GM19238 (cell line): ENCODE measurements around the gene CDK2.
A peak's percentile ranks its signal among the peaks of the same experiment; 100 is the strongest.

Experiments
- DNase-seq: peaks from one replicate; pipeline ENCODE4 v3.0.0; 2011; ENCODE audit warnings: low spot score; ENCODE audit not compliant: insufficient read length

The CDK2 gene

GRCh38 chr12:55937981-55938380 is 28.6 kb upstream of the CDK2 start:
- DNase-seq: no peak

- no peak for DNase-seq
These were observed 27.7 kb upstream of the CDK2 start for GRCh38 chr12:55938826-55939501.

DNA sequence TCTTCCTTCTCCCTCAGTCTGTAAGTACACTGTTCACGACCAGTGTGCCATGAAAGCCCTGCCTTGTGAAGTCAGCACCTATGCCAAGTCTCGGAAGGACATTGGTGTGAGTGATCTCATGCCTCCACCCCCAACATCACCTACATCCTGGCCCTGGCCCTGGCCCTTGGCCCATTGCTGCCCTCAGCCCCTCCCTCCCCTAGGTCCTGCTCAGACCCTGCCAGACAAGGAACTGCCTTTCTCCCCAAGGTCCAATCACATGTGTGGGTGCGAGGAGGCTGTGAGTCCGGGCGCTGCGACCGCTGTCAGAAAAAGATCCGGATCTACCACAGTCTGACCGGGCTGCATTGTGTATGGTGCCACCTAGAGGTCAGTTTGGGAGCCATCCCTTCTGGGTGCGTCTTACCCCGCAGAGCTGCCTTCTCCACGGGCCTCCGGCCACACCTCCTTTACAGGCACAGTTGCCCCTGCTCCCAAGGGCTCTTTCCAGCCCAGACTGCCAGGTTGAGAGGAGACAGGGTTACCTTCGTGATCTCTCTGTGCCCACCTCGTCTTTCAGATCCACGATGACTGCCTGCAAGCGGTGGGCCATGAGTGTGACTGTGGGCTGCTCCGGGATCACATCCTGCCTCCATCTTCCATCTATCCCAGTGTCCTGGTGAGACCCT is 26.4 kb upstream of the CDK2 start:
- DNase-seq: peak; percentile 80

DNA sequence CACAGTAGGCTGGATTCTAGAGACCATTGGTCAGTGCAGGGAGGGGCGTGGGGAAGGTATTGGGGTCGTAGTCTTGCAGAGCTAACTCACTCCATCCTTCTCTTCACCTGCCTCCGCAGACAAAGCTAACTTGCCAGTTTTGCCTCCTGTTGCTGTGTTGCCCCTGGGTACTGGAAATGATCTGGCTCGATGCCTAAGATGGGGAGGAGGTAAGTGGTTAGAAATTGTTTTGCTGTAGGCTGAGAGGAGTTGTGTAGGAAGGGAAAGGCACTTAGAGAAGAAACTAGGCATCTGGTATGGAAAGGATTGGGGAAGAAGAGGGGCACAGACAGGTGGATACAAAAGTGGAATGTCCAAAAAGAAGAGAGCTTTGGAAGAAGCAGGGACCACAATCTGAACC is 24.6 kb upstream of the CDK2 start:
- no peak for DNase-seq

DNA sequence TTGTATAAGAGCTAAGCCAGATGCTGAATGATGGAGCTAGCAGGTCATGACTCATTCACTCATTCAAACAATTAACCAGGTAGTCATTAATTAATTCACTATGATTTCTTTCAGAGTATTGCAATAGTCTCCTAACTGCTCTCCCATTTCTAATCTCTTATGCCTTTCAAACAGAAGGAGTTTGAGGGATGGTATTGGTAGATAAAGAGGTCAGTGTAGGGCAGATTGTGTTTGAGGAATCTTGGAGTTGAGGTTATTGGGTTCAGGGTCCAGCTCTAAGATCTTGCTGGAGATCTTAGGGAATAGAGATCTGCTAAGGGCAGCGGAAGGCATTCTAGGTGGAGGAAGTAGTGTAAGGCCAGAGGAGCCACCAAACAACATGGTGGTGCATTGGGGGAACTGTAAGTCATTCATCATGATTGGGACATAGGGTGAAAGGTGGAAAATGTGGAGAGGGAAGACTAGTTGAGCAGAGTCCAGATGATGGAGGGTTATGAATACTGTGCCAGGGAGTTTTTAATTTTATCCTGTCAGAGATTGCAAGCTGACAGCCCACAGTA is 24.0 kb upstream of the CDK2 start:
- DNase-seq: no peak

DNA sequence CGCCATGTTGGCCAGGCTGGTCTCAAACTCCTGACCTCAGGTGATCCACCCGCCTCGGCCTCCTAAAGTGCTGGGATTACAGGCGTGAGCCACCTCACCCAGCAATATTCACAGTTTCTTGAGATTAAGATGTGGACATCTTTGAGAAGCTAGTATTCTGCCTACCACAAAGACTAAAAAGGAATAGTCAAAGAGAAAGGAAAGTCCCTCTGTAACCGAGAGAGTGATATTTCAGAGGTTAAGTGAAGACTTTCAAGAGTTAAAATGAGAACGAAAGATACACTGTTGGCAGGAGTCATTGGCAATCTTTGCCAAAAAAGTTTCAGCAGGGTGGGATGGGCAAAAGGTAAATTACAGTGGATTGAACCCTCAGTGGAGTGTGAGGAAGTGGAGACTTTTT is 20.1 kb upstream of the CDK2 start:
- no peak for DNase-seq

DNA sequence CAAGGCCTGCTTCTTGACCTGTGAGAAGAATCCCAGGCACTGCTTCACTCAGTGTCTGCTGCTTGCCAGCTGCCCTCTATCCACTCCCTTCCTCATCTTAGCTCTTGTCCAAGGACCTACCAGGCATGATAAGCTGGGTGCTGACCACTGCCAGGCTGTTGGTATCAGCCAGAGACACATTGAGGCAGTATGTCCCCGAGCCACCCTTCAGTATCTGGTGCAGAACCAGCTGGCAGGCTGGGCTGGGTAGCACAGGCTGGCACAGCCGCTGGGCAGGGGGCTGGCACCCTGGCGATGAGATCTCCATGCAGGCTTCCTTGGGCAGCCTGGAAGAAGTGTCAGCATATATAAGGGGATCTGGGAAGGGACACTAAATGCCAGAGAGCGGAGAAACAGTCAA is 11.3 kb upstream of the CDK2 start:
- no peak for DNase-seq

GRCh38 chr12:55955800-55956508 is 10.7 kb upstream of the CDK2 start:
- no peak for DNase-seq

- no peak for DNase-seq
These were observed 9.3 kb upstream of the CDK2 start for GRCh38 chr12:55957106-55957859.

DNA sequence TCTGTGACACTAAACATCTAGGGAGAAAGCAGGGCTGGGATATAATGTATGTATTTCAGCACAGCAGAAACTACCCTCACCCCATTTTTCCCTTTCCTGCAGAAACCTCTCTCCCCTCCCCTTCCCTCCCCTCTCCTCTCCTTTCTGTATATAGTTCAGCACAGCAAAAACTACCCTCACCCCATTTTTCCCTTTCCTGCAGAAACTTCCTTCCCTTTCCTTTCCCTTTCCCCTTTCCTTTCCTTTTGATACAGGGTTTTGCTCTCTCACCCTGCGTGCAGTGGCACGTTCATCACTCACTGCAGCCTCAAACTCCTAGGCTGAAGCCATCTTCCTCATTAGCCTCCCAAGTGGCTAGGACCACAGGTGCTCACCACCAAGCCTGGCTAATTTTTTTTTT is 2.9 kb upstream of the CDK2 start:
- no peak for DNase-seq

DNA sequence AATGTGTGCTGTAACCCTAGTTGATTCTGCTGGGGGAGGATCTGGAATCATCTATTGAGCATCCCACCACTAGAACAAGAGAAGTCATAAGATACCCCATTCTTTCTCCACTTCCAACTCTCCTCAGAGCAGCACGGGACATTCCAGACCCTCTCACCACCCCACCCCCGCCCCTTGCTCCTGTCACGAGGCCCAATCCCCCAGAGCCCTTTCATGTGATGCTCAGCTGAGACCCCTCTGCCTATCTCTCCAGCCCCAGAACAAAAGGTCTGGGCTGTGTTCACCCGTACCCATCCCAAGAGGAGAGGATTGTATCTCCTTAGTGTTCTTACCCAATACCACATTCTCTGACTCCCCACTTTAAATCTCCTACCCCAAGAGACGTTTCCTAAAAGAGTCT is 1.4 kb upstream of the CDK2 start:
- no peak for DNase-seq

DNA sequence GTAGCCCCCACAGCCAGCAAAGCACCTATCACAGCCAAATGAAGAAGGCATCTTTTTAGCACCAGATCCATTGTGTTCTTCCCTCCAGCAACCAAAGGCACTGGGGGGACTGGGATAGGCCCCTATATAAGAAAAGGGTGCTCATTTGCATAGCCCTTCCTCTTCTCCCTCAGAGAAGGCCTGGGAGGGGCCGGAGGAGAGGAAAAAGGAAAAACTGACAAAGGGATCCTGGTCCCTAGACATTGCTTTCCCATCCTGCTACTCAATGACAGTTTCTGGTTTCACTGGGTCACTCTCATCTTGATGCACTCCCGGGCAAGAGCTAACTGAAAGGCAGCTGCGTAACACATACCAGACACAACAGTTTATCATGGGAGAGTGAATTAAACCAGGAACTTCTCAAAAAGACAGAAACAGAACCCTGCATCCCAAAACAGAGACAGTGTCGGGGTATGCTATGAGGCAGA is 656 bp upstream of the CDK2 start, which contains the start of gene PMEL:
Gene PMEL, minus strand, starts transcription at position 102 of the 467 bp plus-strand sequence. Its CDS starts 31 bp downstream, at position 71.
- DNase-seq: no peak

- DNase-seq: no peak
These were observed 2.7 kb downstream of the CDK2 start for GRCh38 chr12:55969356-55969755.

GRCh38 chr12:55970775-55971174 is 4.1 kb downstream of the CDK2 start:
- DNase-seq: no peak

DNA sequence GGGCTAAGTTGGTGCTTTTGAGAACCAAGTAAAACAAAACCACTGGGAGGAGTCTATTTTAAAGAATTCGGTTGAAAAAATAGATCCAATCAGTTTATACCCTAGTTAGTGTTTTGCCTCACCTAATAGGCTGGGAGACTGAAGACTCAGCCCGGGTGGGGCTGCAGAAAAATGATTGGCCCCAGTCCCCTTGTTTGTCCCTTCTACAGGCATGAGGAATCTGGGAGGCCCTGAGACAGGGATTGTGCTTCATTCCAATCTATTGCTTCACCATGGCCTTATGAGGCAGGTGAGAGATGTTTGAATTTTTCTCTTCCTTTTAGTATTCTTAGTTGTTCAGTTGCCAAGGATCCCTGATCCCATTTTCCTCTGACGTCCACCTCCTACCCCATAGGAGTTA is 5.4 kb downstream of the CDK2 start:
- DNase-seq: no peak

- DNase-seq: no peak
These were observed 5.8 kb downstream of the CDK2 start for GRCh38 chr12:55972456-55972855.

- DNase-seq: no peak
These were observed 6.4 kb downstream of the CDK2 start for GRCh38 chr12:55972911-55973598.

DNA sequence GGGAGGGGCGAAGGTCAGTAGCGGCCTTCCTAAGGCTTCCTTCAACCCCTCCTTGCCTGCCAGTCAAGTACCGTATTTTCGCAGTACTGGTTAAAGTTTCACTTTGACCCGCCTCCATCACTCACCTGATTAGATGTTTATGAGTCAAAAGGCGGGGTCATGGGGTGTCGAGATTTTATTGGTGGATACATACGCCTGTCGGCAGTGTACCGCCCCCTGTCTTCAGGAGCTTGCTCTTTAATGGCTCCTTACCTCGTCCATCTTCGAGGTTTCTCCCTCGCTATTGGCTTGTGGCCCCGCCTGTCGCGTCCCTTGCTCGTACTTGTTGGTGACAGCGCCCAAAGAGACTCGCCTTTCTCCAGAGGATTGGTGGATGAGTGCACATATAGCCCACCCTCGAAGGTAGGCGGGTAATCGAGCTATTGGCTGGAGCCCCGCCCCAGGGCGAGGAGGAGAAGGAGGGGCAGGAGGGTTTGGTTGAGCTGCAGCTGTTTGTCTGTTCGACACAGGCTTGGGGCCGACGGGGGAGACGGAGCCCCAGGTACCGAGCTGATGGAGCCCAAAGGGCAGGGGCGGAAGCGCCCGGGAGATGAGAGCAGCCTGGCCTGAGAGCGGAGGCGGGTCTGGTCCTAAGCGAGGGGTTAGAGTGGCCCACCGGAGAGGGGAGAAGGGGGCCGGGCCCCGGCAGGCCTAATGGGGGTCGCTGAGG is 7.1 kb downstream of the CDK2 start, which contains the start of gene RAB5B:
Gene RAB5B, plus strand, starts transcription at position 480 of the 709 bp plus-strand sequence. CDS start 12,883 bp downstream, outside the sequence.
- DNase-seq: peak; percentile 86

DNA sequence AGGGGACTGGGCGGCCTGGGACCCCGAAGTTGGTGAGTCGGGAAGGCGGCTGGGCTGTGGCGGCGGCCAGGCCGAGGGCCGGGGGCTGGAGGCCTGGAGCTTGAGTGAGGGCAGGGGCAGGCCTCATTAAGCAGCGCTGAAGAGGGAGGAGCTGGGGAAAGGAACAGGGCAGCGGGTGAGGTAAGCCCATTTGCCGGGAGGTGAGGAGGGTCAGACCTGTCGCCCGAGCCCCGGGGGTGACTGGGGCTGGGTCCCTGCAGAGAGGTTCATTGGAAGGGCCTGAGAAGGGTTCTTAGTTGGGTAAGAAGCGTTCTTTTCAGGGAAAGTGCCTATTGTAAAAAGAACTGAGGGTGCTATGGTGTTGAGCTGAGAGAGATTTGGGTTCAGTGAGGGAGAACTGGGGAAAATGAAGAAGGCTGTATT is 7.7 kb downstream of the CDK2 start:
- DNase-seq: peak; percentile 44

DNA sequence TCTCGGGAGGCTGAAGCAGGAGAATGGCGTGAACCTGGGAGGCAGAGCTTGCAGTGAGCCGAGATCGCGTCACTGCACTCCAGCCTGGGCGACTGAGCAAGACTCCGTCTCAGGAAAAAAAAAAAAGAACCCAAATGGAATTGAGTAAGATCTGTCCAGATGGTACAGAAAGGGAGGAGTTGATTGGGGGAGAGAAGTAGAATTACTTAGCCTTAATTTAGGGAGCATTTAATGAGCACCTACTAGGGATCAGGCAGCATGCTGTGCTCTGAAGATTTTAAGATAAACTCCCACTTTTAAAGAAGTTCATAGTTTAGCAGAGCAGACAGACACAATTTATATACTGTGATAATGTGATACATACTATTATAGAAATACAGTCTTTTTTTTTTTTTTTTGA is 11.8 kb downstream of the CDK2 start:
- DNase-seq: no peak
